Neural cell (in vitro differentiated cells): ENCODE data around the gene BEND5. TPM values are rescaled to one million over a fixed set of nuclear protein-coding genes. Genes with fewer than 3 reads are reported as not detected.

ENCODE experiments used
- H2AFZ ChIP-seq: fragments of 200-600, 300-800 bp; sonication (generic), shearing (Covaris generic); 2 replicates; pipeline ENCODE4 v1.6.0; 2014; ENCODE audit warnings: low read depth, mild to moderate bottlenecking, antibody characterized with exemption, low read length, moderate library complexity
- H3F3A ChIP-seq: fragments of 200-600 bp; shearing (Covaris generic); 2 replicates; pipeline ENCODE4 v1.6.1; 2016; ENCODE audit warnings: mild to moderate bottlenecking, moderate library complexity, mixed read lengths, antibody characterized with exemption, low read length; ENCODE audit not compliant: insufficient read depth, poor library complexity, severe bottlenecking
- H3K27ac ChIP-seq: fragments of 200-600, 300-800 bp; sonication (generic), shearing (Covaris generic); 2 replicates; pipeline ENCODE4 v1.5.1; 2014; ENCODE audit warnings: mild to moderate bottlenecking, low read length, moderate library complexity
- H3K27me3 ChIP-seq: fragments of 300-800, 200-600 bp; sonication (generic), shearing (Covaris generic); 2 replicates; pipeline ENCODE4 v1.6.0; 2014; ENCODE audit warnings: mild to moderate bottlenecking, low read depth, low read length, moderate library complexity; ENCODE audit not compliant: insufficient read depth
- H3K36me3 ChIP-seq: fragments of 300-800, 200-600 bp; sonication (generic), shearing (Covaris generic); 2 replicates; pipeline ENCODE4 v1.5.1; 2014; ENCODE audit warnings: mild to moderate bottlenecking, antibody characterized with exemption, low read length, moderate library complexity; ENCODE audit not compliant: insufficient read depth
- H3K4me2 ChIP-seq: fragments of 300-800, 200-600 bp; sonication (generic), shearing (Covaris generic); 2 replicates; pipeline ENCODE4 v1.6.0; 2014; ENCODE audit warnings: mild to moderate bottlenecking, low read length
- H3K4me3 ChIP-seq: fragments of 300-800, 200-600 bp; sonication (generic), shearing (Covaris generic); 2 replicates; pipeline ENCODE4 v1.5.1; 2014; ENCODE audit warnings: mild to moderate bottlenecking, low read length, moderate library complexity
- H3K79me2 ChIP-seq: fragments of 200-600 bp; shearing (Covaris generic); replicated peaks from 2 replicates; pipeline ENCODE4 v1.6.0; 2014; ENCODE audit warnings: mild to moderate bottlenecking, low read length, moderate library complexity; ENCODE audit not compliant: insufficient read depth
- H3K9ac ChIP-seq: fragments of 300-800, 200-600 bp; sonication (generic), shearing (Covaris generic); 2 replicates; pipeline ENCODE4 v1.6.1; 2016; ENCODE audit warnings: mild to moderate bottlenecking, low read length, mixed read lengths
- H3K9me2 ChIP-seq: fragments of 200-600 bp; shearing (Covaris generic); 2 replicates; pipeline ENCODE4 v1.6.1; 2016; ENCODE audit warnings: mild to moderate bottlenecking, low read length, mixed read lengths; ENCODE audit not compliant: insufficient read depth
- H3K9me3 ChIP-seq: fragments of 200-600, 300-800 bp; sonication (generic), shearing (Covaris generic); 2 replicates; pipeline ENCODE4 v1.6.1; 2016; ENCODE audit warnings: mild to moderate bottlenecking, mixed run types, low read length, moderate library complexity, mixed read lengths
- H4K20me1 ChIP-seq: fragments of 200-600 bp; shearing (Covaris generic); 2 replicates; pipeline ENCODE4 v1.6.1; 2016; ENCODE audit warnings: mild to moderate bottlenecking, mixed run types; ENCODE audit not compliant: insufficient read depth
- CTCF ChIP-seq: fragments of 450-650 bp; IDR thresholded peaks from 2 replicates; pipeline ENCODE4 v1.5.1; 2014; ENCODE audit warnings: antibody characterized with exemption, mild to moderate bottlenecking, moderate library complexity; ENCODE audit not compliant: poor library complexity, severe bottlenecking
- EP300 ChIP-seq: fragments of 450-650 bp; conservative IDR thresholded peaks from 2 replicates; pipeline ENCODE4 v1.6.1; 2014; ENCODE audit warnings: antibody characterized with exemption, mild to moderate bottlenecking, moderate library complexity; ENCODE audit not compliant: poor library complexity, severe bottlenecking
- EZH2 ChIP-seq: fragments of 200-600, 300-800 bp; shearing (Covaris generic), sonication (generic); IDR thresholded peaks from 2 replicates; pipeline ENCODE4 v1.6.1; 2014; ENCODE audit warnings: antibody characterized with exemption, low read length, borderline replicate concordance, mild to moderate bottlenecking; ENCODE audit not compliant: insufficient read depth, poor library complexity, severe bottlenecking
- MXI1 ChIP-seq: fragments of 450-650 bp; conservative IDR thresholded peaks from 2 replicates; pipeline ENCODE4 v1.6.1; 2014; ENCODE audit warnings: antibody characterized with exemption, mild to moderate bottlenecking; ENCODE audit not compliant: poor library complexity, severe bottlenecking
- POLR2AphosphoS5 ChIP-seq: IDR thresholded peaks from 2 replicates; pipeline ENCODE4 v1.6.1; 2012
- RAD21 ChIP-seq: fragments of 450-650 bp; conservative IDR thresholded peaks from 2 replicates; pipeline ENCODE4 v1.6.1; 2014; ENCODE audit warnings: antibody characterized with exemption, mild to moderate bottlenecking, moderate library complexity
- REST ChIP-seq: IDR thresholded peaks from 2 replicates; pipeline ENCODE4 v1.6.1; 2012; ENCODE audit warnings: borderline replicate concordance
- SMC3 ChIP-seq: fragments of 450-650 bp; conservative IDR thresholded peaks from 2 replicates; pipeline ENCODE4 v1.6.1; 2014; ENCODE audit warnings: antibody characterized with exemption, mild to moderate bottlenecking, moderate library complexity; ENCODE audit not compliant: poor library complexity
- TAF1 ChIP-seq: IDR thresholded peaks from 2 replicates; pipeline ENCODE4 v1.6.1; 2012; ENCODE audit warnings: low read depth
- polyA plus RNA-seq: library from polyadenylated mRNA; depleted of rRNA; stranded (reverse); fragments of >200 nt; gene quantifications from 2 replicates; pipeline ENCODE4 v1.2.3, GENCODE V29; 2014

The BEND5 gene
- polyA plus RNA-seq, 1 donor from 2014 or later, result 64.9 TPM

GRCh38 chr1:48773133-48773532 is 3.6 kb downstream of the BEND5 start:
- H3K9me3 ChIP-seq, result no peaks in the 10 kb centered on the region
- H3K27me3 ChIP-seq, result no peaks in the 10 kb centered on the region
- peaks cover 5% of the 10 kb centered on the region for H4K20me1 ChIP-seq
- H3K4me2 ChIP-seq, result no peak overlapping the region
- H3F3A ChIP-seq, result no peaks in the 10 kb centered on the region
- peak overlapping the region; percentile 82 for H3K4me3 ChIP-seq
- H3K9ac ChIP-seq, result no peak overlapping the region
- no peaks in the 10 kb centered on the region for H3K36me3 ChIP-seq
- no peak overlapping the region for H3K27ac ChIP-seq
- H3K79me2 ChIP-seq, result peaks cover 70% of the 10 kb centered on the region
- TF ChIP-seq SMC3, result no peak
- TF ChIP-seq CTCF, result no peak
- TF ChIP-seq POLR2AphosphoS5, result no peak
- H2AFZ ChIP-seq, result no peak overlapping the region
- H3K9me2 ChIP-seq, result no peaks in the 10 kb centered on the region

GRCh38 chr1:48772211-48772610 is 4.5 kb downstream of the BEND5 start:
- TF ChIP-seq SMC3, result no peak
- TF ChIP-seq REST, result no peak
- TF ChIP-seq EP300, result no peak
- TF ChIP-seq CTCF, result no peak
- no peak for TF ChIP-seq RAD21
- no peak for TF ChIP-seq MXI1
- TF ChIP-seq POLR2AphosphoS5, result no peak
- no peak for TF ChIP-seq TAF1
- TF ChIP-seq EZH2, result no peak
- Histone ChIP-seq H4K20me1 (peaks cover 5% of the 10 kb centered on the region), H3K4me3 (peak overlapping the region; percentile 28), H3K9me3 (no peaks in the 10 kb centered on the region), H3K27ac (no peak overlapping the region), H3K9ac (no peak overlapping the region), H3K4me2 (no peak overlapping the region), H3K9me2 (no peaks in the 10 kb centered on the region), H3K27me3 (no peaks in the 10 kb centered on the region), H3K36me3 (no peaks in the 10 kb centered on the region), H3K79me2 (peaks cover 73% of the 10 kb centered on the region), H2AFZ (no peak overlapping the region), H3F3A (no peaks in the 10 kb centered on the region)
